Measurements from ENCODE around the gene TOR1AIP2.
"Not testable (repeated sequence)": the region's sequence is repeated elsewhere in the genome, so short reads cannot be mapped to it uniquely, and the experiment has no call there.

- TF ChIP-seq CTCF (IDR thresholded peaks at IDR 0.05; ENCODE audit: insufficient read depth, low read length, poor library complexity, severe bottlenecking); EZH2phosphoT487 (conservative IDR thresholded peaks at IDR 0.05; ENCODE audit: low read length): not testable (repeated sequence)
These were observed 40.7 kb downstream of the TOR1AIP2 start for GRCh38 chr1:179836686-179837445.

Data from SU-DHL-6 (cell line).